HG02884 (cell line): Measurements from ENCODE around the gene TGFBR2.

Experiments
- ATAC-seq: cut with Tn5 transposase; IDR thresholded peaks from one replicate; pipeline ENCODE4 v1.9.1; 2021; ENCODE audit warnings: mild to moderate bottlenecking, moderate library complexity; ENCODE audit not compliant: unreplicated experiment

Gene TGFBR2

GRCh38 chr3:30671527-30672286 lies 65.3 kb downstream of the TGFBR2 start:
- no peak for ATAC-seq

DNA sequence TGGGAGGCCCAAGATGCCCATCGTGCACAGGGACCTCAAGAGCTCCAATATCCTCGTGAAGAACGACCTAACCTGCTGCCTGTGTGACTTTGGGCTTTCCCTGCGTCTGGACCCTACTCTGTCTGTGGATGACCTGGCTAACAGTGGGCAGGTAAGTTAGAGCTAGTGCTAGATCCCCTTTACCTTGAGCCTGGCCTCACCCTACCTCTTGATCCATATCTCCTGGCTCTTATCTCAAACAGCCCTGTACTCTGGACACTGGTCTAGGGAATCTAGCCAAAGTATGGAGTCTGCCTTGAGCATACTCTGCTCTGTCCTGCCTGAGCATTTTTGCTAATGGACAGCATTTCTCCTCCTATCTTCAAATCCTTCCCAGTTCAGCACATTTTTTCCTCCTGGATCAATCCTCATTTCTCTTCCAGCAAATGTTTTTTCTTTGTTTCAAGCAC lies 65.9 kb downstream of the TGFBR2 start:
- ATAC-seq = no peak

DNA sequence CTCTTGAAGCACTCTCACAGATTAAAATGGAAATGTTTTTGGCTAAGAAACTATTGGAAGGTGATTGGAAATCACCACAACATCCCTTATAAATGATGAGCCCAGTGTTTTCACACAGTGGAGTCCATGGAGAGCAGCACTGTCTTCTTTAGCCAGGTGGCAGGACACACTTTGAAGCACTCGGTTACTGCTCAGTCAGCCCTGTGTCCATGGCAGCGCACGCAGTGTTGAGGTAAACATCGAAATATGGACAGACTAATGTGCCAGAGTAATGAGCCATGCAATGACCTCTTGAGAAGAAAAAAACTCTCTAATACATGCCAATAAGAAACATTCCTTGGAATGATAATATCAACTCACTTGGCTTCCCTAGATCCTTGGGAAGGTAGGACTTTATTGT lies 66.6 kb downstream of the TGFBR2 start:
- ATAC-seq = no peak

- no peak for ATAC-seq
Measured at GRCh38 chr3:30673425-30674341, 67.3 kb downstream of the TGFBR2 start.

DNA sequence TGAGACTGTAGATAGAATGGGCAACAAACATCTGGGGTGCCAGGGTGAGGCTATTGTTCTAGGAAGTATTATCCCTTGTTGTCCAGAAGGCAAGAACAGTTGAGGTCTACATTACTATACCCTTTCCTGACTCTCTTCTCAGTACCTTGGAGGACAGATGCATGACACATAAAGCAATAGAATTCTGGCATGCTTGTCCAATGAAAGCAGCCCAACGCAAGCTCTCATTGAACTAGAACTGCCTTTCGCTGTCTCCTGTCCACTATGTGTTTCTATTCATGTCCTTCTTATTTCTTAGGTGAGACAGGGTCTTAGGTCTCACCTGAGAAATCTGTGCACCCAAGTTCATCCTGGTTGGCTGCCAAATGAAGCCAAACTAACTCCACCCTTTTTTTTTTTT lies 68.6 kb downstream of the TGFBR2 start:
- ATAC-seq = no peak

- ATAC-seq = no peak
Measured at GRCh38 chr3:30675774-30676173, 69.4 kb downstream of the TGFBR2 start.

DNA sequence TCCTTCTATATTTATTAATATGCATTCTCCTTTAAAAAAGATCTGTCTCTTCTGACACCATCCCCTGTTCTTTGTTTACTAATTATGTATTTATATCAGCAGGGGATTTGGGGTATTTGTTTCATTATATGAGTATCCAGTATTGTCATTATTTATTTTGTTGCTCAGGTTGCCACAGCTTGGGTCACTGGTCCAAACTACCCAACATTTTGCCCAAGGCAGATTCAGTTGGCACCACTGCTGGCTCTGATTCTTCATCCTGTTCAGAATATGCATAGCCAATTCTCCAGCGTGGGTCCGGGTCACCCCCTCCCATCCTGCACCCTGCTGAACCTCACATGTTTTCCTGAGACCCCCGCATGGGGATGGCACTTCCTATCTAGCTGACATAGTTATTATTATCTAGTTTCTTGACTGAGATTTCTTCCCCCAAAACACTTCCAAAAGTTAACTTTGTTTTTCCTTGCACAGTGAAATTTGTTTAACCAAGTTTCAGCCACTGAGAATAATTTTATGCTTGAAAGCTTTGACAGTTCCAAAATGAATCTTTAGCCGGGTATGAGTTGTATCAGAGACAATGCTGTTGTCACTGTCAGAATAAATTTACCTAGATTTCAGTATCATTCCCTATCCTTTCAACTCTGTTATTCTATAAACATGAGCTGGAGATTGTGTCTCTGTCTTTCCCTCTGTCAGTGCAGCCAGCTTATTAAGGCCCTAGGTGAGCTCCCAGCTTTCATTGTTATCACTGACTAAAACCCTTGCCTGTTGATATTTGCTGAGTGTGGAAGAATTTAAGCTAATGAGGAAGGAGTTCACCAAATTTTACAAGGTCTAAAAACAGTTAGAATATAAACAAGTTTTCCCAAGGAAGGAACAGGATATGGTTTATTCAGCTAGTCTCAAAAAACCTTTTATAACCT lies 70.3 kb downstream of the TGFBR2 start:
- ATAC-seq = peak; percentile 65

DNA sequence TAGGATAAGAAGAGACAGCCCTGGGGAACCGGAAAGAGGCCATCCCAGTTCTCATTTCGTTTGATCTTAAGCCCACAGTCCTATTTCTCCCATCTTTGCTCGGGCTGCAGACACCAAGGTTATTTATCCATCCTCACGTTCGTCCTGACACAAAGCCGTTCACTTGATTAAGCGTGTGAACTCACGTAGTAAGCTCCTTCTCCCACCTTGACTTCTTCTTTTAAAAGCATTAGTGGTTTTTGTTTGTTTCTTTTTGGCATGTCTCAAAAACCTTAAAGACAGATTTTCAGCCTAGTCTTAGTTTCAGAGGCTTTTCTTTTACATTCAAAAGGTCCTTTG lies 70.9 kb downstream of the TGFBR2 start:
- ATAC-seq = no peak

GRCh38 chr3:30679045-30679444 lies 72.6 kb downstream of the TGFBR2 start:
- no peak for ATAC-seq

GRCh38 chr3:30680789-30681648 lies 74.6 kb downstream of the TGFBR2 start:
- no peak for ATAC-seq

GRCh38 chr3:30681649-30682211 lies 75.3 kb downstream of the TGFBR2 start:
- no peak for ATAC-seq

- ATAC-seq = no peak
Measured at GRCh38 chr3:30682434-30683155, 76.2 kb downstream of the TGFBR2 start.

DNA sequence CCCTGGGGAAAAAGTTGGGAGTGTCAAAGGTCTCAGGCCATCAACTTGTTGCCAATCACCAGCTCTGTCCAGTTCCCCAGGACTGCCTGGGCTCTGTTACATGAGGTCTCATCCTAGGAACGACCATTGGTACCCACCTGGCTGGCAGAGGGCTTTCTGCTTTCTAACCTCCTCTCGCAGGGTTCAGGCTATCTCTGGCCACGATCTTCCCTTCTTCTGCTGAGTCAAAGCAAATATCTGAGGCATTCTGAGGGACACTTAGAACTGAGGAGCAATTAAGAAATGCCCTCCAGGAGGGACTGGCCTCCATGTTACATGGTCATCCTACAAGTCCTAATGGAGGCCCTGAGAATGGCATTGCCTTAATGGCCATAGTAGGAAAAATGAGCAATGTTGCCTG lies 77.4 kb downstream of the TGFBR2 start:
- no peak for ATAC-seq

DNA sequence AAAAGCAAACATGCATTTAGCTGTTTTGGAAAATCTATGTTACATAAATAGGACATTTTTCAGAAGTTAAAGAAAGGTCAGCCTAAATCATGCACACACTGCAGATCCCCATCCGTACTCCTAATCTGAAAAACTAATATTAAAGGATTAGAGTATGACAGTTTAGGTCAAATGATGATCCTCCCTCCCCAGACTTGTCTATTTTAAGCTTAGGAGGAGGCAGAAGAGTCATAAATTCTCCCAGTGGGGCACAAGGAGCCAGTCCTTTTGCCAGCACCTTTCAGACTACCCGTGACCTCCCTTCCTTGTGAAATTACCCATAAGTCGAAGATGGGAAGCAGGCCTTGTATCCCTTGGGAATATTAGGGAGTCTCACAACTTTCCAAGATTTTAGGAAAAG lies 78.0 kb downstream of the TGFBR2 start:
- ATAC-seq = no peak

- no peak for ATAC-seq
Measured at GRCh38 chr3:30685267-30685667, 78.9 kb downstream of the TGFBR2 start.

DNA sequence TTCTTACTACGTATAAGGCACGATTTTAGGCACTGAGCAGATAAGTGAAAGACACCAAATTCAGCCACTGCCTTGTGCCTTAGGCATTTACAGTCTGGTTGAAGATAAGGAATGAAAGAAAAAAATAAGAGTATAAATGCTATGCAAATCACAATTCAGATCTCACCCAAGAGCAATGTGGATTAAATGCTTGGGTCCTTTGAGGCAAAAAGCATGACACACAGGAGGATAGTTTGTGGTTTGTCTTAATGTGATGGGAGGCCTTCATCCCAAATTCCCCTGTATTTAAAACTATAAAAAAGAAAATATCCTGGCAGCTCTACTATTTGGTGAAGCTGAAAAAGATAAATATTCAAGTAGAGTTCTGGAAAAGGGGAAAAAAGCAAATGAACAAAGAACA lies 79.8 kb downstream of the TGFBR2 start:
- no peak for ATAC-seq

DNA sequence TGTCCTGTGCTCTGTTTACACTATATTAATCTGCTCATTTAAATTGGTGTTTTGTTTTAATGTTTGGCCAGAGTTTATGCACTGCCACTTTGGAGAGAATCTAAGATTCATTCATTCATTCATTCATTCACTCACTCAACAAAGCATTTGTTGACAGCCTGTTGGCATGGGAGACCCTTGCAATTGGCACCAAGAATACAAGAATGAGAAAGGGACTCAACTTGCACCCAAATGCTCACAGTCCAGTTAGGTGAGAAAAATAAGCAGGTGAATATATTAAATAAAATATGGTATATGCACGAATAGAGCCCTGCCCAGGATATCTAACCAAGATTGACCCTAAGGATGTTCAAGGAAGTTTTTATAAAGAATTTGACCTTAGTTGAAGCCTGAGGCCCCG lies 80.4 kb downstream of the TGFBR2 start:
- no peak for ATAC-seq

DNA sequence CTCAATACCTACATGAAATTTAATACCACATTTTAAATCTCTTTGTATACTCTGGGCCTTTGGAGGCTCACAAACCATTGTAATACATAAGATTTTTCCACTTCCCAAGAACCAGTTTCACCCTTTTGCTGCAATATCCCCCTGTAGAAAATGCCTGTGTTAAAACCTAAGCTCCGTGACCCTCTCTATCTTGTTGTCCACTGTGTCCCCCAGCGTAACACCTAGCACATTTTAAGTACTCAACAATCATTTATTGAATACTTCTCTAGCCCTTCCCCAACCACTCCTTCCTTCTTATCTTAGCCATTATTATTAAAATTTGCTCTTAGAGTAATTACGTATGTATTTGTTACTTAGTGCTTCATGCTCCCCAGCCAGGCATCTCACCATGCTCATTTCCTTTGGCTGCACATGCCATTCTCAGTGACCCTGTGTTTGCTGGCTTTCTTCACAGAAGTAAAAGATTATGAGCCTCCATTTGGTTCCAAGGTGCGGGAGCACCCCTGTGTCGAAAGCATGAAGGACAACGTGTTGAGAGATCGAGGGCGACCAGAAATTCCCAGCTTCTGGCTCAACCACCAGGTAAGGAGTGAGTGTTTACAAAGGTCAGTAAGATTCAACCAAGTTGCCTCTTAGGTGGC lies 81.6 kb downstream of the TGFBR2 start:
- ATAC-seq = no peak
